Adrenal gland (tissue), 12 donors: ENCODE data around the gene XYLT1. TPM values are rescaled to one million over a fixed set of nuclear protein-coding genes. Genes with fewer than 3 reads are reported as not detected.

Experiments
- DNase-seq, 7 donors: peaks; one replicate each; pipeline ENCODE4 v3.0.0-alpha.2; 2019 to 2020
- H3K27ac ChIP-seq, 5 donors: fragments of 200-600 bp; sonication (generic) in 4 of 5; 1 replicate in 3 of 5; 2 replicates in 2 of 5; pipeline versions ENCODE4 v1.5.1 to v1.8.0; 2016 to 2020; ENCODE audit warnings: mild to moderate bottlenecking in 1 of 5
- H3K27me3 ChIP-seq: fragments of 200-600 bp; 2 replicates; pipeline ENCODE4 v1.8.0; 2021
- H3K36me3 ChIP-seq, 2 donors: fragments of 200-600 bp; replicated peaks in 1 of 2; 1 replicate in 1 of 2; 2 replicates in 1 of 2; pipeline versions ENCODE4 v1.5.1 to v1.8.0; 2018 to 2022
- H3K4me1 ChIP-seq, 2 donors: fragments of 200-600 bp; replicated peaks in 1 of 2; 1 replicate in 1 of 2; 2 replicates in 1 of 2; pipeline versions ENCODE4 v1.5.1 to v1.8.0; 2018 to 2021
- H3K4me3 ChIP-seq, 4 donors: fragments of 200-600 bp; sonication (generic) in 3 of 4; one replicate each; pipeline ENCODE4 v1.5.1; 2016 to 2018
- H3K9me3 ChIP-seq, 3 donors: fragments of 200-600 bp; sonication (generic) in 1 of 3; replicated peaks in 1 of 3; 1 replicate in 2 of 3; 2 replicates in 1 of 3; pipeline versions ENCODE4 v1.5.1 to v1.8.0; 2016 to 2021
- CTCF ChIP-seq, 6 experiments: fragments of 450-650 bp in 4 of 6; fragments of 200-600 bp in 2 of 6; sonication (generic) in 1 of 6; IDR thresholded peaks; 1 replicate in 5 of 6; 2 replicates in 1 of 6; pipeline versions ENCODE4 v1.5.1 to v1.8.0; 2016 to 2021; ENCODE audit warnings: antibody characterized with exemption in 6 of 6, mild to moderate bottlenecking in 2 of 6, moderate library complexity in 1 of 6
- POLR2A ChIP-seq, 2 donors: fragments of 450-650 bp; IDR thresholded peaks; one replicate each; pipeline ENCODE4 v1.6.1; 2017; ENCODE audit warnings: antibody characterized with exemption in 2 of 2, mild to moderate bottlenecking in 2 of 2, moderate library complexity in 1 of 2
- WGBS, 4 donors: extraction: QIAGEN DNeasy Blood & Tissue Kit in 2 of 4; methylation state at CpG; one replicate each; pipeline versions ENCODE4 v1.1.5 to v1.1.7; 2013 to 2017; 5-methylcytosine and 5-hydroxymethylcytosine counted together
- intact Hi-C, 2 donors: fragments of 100-400 bp; cut with DNase I; formaldehyde crosslinking; loops; one replicate each; pipeline versions ENCODE4 v1.14.1 to v1.15.0; 2022 to 2023
- polyA plus RNA-seq, 3 donors: library from polyadenylated mRNA; stranded (reverse); fragments of 200-250 nt in 2 of 3; fragments of 350-450 nt in 1 of 3; fragmentation: Illumina TruSeq in 1 of 3; extraction: RNeasy Lipid Tissue Mini Kit (QIAGEN cat#74804) in 1 of 3; gene quantifications; one replicate each; pipeline ENCODE4 v1.2.3, GENCODE V29; 2013 to 2014
- total RNA-seq, 9 donors: library from RNA; depleted of rRNA in 4 of 9; stranded (reverse); fragments of >200 nt in 4 of 9; fragments of 120-200 nt in 1 of 9; fragmentation: NEBNext Ultra II Directional in 1 of 9; extraction: Animal tissue kit (Norgen Biotek cat#: 25700) in 1 of 9; gene quantifications; one replicate each; pipeline versions ENCODE4 v1.1.0 to v1.2.4, GENCODE V29; 2013 to 2023
- donor health status: healthy with polysubstance abuse.
- donor health status: Bipolar disorder and iron deficiency.
- donor health status: DM: yes; HTN: yes; CAD: no.
- donor health status: DM: no; HTN: no; CAD: no.
- donor health status: DM: no; HTN: no; CAD: no.
- donor health status: DM: yes; HTN: yes; CAD: no.

The XYLT1 gene
- total and polyA plus RNA-seq, 12 donors, result 1.3 to 67.6 (median 16.8) TPM

GRCh38 chr16:17470182-17470907 is 415 bp downstream of the XYLT1 start:
- no peak for TF ChIP-seq POLR2A (IDR thresholded peaks at IDR 0.05)
- no peak for TF ChIP-seq CTCF (IDR thresholded peaks at IDR 0.05)
- DNase-seq, result peak in 4 of 7 donors; percentile 26 to 58 (median 42)
- Histone ChIP-seq H3K4me1 (peaks cover 0 to 52% of the 10 kb centered on the region in 2 donors), H3K4me3 (peak overlapping the region; percentile 33 to 67 (median 46)), H3K27me3 (no peaks in the 10 kb centered on the region), H3K27ac (peak overlapping the region in 3 of 5 donors; percentile 41 to 91 (median 90)), H3K9me3 (no peaks in the 10 kb centered on the region), H3K36me3 (no peaks in the 10 kb centered on the region)
- WGBS, 4 donors, result 0 to 1% (median 1%) methylated on average over 5 to 95 of the region's 95 CpGs; no CpG with 5 or more reads in 1 of the 4 donors
- intact Hi-C loops, result no loop called here

- no peaks in the 10 kb centered on the region for H3K36me3 ChIP-seq
- H3K27ac ChIP-seq, result peak overlapping the region in 3 of 5 donors; percentile 8 to 90 (median 41)
- no peaks in the 10 kb centered on the region for H3K9me3 ChIP-seq
- peaks cover 0 to 52% of the 10 kb centered on the region in 2 donors for H3K4me1 ChIP-seq
- H3K27me3 ChIP-seq, result no peaks in the 10 kb centered on the region
- peak in 5 of 7 donors; percentile 27 to 45 (median 37) for DNase-seq
- H3K4me3 ChIP-seq, result peak overlapping the region; percentile 33 to 67 (median 46)
- 0 to 3% (median 2%) methylated on average over 7 to 16 of the region's 16 CpGs for WGBS, 4 donors
- no peak for TF ChIP-seq CTCF (IDR thresholded peaks at IDR 0.05)
- TF ChIP-seq POLR2A (IDR thresholded peaks at IDR 0.05), result peak in 1 of 2 donors; percentile 9
- intact Hi-C loops, result loop anchor here in 1 of 2 donors (10.0 kb wide), 2 partner anchors 195 to 275 kb away; no protein-coding TSS in a partner anchor
Measured at GRCh38 chr16:17469741-17470181, 999 bp downstream of the XYLT1 start.

- WGBS, 4 donors, result 28 to 50% (median 34%) methylated on average over 16 to 18 of the region's 18 CpGs
- peak in 2 of 7 donors; percentile 16 to 35 for DNase-seq
- H3K4me1 ChIP-seq, result peaks cover 0 to 49% of the 10 kb centered on the region in 2 donors
Measured at GRCh38 chr16:17469011-17469740, 1.6 kb downstream of the XYLT1 start.

More at GRCh38 chr16:17469011-17469740, 1.6 kb downstream of the XYLT1 start:
- H3K27ac ChIP-seq, result peak overlapping the region in 2 of 5 donors; percentile 8 to 21
- H3K36me3 ChIP-seq, result no peaks in the 10 kb centered on the region
- TF ChIP-seq POLR2A (IDR thresholded peaks at IDR 0.05), result no peak
- no peak for TF ChIP-seq CTCF (IDR thresholded peaks at IDR 0.05)
- intact Hi-C loops, result loop anchor here in 1 of 2 donors (10.0 kb wide), 2 partner anchors 194 to 274 kb away; no protein-coding TSS in a partner anchor
- peak overlapping the region in 1 of 4 donors; percentile 67 for H3K4me3 ChIP-seq
- no peaks in the 10 kb centered on the region for H3K9me3 ChIP-seq
- H3K27me3 ChIP-seq, result no peaks in the 10 kb centered on the region
